GM18867 (cell line): Measurements from ENCODE around the gene GPR89B.
"Not testable (repeated sequence)": the region's sequence is repeated elsewhere in the genome, so short reads cannot be mapped to it uniquely, and the experiment has no call there.

Experiments
- ATAC-seq: cut with Tn5 transposase; IDR thresholded peaks from one replicate; pipeline ENCODE4 v1.9.1; 2021; ENCODE audit warnings: mild to moderate bottlenecking, moderate library complexity; ENCODE audit not compliant: unreplicated experiment

GPR89B gene

GRCh38 chr1:148027004-148027403 is 98.8 kb downstream of the GPR89B start:
- not testable (repeated sequence) for ATAC-seq

DNA sequence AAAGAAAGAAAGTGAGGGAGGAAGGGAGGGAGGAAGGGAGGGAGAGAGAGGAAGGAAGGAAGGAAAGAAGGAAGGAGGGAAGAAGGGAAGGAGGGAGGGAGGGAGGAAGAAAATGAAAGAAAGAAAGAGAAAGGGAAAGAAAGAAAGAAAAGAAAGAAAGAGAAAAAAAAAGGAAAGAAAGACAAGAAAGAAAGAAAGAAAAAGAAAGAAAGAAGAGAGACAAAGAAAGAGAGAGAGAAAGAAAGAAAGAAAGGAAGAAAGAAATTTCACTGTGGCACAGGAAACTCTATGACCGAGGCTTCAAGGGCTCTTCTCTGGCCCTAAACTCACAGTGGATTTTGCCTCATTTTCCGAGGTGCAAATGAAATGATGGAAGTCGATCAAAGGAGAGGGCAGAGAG is 104.0 kb downstream of the GPR89B start:
- not testable (repeated sequence) for ATAC-seq

- not testable (repeated sequence) for ATAC-seq
These were observed 104.5 kb downstream of the GPR89B start for GRCh38 chr1:148032690-148033089.

DNA sequence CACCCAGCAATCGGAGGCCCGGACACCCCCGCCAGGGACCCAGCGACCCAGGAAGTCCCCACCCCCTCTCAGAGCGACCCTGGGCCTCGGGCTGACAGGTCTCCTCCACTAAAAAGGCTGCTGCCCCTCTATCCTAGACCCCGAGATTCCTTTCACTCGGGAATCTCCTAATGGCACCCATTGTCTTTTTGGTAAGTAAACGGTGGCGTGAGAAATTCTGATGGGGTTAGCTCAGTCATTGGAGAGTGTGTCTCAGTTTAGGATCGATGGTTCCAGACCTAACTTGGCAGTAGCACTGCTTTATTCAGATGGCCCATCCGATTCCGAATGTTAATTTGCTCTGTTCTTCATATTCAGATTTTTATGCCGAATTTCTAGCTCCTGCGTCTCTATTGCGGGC is 104.9 kb downstream of the GPR89B start:
- not testable (repeated sequence) for ATAC-seq

DNA sequence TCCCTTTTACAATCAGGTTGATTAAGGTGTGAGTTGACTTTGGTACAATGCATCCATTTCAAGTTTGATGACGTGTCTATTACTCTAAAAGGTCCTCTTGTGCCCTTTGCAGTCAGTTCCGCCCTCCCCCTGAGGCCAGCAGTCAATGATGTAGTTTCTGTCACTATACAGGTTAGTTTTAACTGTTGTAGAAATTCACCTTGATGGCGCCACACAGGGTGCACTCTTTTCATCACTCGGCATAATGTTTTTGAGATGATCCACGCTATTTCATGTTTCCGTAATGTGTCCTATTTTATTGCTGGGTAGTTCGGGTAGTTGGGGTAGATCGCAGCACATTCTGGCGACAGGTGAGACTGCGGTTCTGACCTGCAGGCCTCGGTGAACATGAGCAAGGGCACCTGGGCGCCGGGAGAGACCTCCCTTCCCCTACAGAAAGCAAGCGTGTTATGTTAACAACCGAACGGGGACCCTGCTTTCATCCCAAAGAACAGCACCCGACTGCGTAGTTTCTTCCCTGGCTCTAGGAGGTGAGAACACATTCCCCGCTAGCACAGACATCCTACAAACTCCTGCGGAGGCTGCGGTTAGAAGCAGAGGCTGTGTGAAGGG is 109.7 kb downstream of the GPR89B start:
- peak; percentile 15 for ATAC-seq

GRCh38 chr1:148038462-148039333 is 110.5 kb downstream of the GPR89B start:
- ATAC-seq = peak; percentile 80
